ENCODE data around the gene GIMAP1.

GIMAP1 gene

DNA sequence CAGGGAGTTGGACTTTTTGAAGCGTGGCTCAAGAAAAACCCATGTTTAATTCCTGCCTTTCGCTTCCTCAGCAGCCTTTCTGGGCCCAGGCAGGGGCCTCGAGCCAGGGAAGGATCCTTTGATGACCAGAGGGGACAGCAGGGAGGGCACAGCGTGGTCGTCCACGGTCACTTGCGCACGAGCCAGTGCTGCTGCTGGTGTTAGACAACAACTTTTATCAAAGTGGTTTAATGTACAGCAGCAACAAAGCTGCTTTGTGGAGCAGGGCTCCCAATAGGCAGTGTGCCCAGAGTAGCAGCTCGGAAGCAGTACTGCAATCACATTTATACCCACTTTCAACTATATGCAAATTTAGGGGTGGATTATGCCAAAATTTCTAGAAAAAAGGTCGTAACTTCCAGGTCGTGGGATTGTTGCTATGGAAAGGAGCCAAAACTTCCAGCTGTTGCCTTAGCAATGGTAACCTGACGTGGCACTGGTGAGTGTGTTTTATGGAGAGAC lies 6.1 kb downstream of the GIMAP1 start:
- TF ChIP-seq, protein P1, sequence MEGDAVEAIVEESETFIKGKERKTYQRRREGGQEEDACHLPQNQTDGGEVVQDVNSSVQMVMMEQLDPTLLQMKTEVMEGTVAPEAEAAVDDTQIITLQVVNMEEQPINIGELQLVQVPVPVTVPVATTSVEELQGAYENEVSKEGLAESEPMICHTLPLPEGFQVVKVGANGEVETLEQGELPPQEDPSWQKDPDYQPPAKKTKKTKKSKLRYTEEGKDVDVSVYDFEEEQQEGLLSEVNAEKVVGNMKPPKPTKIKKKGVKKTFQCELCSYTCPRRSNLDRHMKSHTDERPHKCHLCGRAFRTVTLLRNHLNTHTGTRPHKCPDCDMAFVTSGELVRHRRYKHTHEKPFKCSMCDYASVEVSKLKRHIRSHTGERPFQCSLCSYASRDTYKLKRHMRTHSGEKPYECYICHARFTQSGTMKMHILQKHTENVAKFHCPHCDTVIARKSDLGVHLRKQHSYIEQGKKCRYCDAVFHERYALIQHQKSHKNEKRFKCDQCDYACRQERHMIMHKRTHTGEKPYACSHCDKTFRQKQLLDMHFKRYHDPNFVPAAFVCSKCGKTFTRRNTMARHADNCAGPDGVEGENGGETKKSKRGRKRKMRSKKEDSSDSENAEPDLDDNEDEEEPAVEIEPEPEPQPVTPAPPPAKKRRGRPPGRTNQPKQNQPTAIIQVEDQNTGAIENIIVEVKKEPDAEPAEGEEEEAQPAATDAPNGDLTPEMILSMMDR (IDR thresholded peaks at IDR 0.05; ENCODE audit: low read length, missing control alignments) = no peak
- DNase-seq (ENCODE audit: low read depth) = no peak
- no peak overlapping the region for H3K4me3 ChIP-seq (replicated peaks; ENCODE audit: low read depth, low read length)

- DNase-seq (ENCODE audit: low read depth) = no peak
- H3K4me3 ChIP-seq (replicated peaks; ENCODE audit: low read depth, low read length) = no peak overlapping the region
- TF ChIP-seq, protein P1 (IDR thresholded peaks at IDR 0.05; ENCODE audit: low read length, missing control alignments) = no peak
Observed at GRCh38 chr7:150723467-150723866, 7.1 kb downstream of the GIMAP1 start.

DNA sequence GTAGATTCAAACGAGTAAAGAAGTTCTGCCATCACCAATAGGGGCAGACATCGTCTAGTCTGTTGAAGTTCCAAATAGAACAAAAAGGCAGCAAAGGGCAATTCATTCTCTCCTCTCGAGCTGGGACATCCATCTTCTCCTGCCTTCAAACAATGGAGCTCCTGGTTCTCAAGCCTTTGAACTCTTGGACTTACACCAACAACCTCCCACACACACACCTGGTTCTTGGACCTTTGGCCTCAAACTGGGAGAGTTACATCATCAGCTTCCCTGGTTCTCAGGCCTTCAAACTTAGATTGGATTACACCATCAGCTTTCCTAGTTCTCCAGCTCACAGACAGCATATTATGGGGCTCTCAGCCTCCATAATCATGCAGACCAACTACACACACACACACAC lies 11.0 kb downstream of the GIMAP1 start:
- DNase-seq (ENCODE audit: low read depth) = no peak
- TF ChIP-seq, protein P1 (IDR thresholded peaks at IDR 0.05; ENCODE audit: low read length, missing control alignments) = no peak
- H3K4me3 ChIP-seq (replicated peaks; ENCODE audit: low read depth, low read length) = no peak overlapping the region

DNA sequence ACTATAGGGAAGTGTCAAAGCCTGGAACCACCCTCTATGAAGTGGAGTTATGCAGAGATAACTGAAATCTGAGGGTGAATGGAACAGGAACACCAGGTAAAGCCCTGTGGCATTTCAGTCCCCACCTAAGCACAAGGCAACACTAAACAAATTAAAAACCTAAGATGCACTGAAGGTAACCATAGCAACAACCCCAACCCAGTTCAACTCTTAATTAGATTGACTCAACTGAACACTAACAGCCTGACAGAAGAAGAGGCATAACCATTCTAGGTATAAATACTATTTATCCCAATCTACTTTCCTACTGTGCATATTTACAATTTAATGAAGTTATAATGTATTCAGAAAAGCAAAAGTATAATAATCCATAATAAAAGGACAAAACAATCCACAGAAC lies 11.6 kb downstream of the GIMAP1 start:
- TF ChIP-seq, protein P1 (IDR thresholded peaks at IDR 0.05; ENCODE audit: low read length, missing control alignments) = no peak
- DNase-seq (ENCODE audit: low read depth) = no peak
- H3K4me3 ChIP-seq (replicated peaks; ENCODE audit: low read depth, low read length) = no peak overlapping the region

DNA sequence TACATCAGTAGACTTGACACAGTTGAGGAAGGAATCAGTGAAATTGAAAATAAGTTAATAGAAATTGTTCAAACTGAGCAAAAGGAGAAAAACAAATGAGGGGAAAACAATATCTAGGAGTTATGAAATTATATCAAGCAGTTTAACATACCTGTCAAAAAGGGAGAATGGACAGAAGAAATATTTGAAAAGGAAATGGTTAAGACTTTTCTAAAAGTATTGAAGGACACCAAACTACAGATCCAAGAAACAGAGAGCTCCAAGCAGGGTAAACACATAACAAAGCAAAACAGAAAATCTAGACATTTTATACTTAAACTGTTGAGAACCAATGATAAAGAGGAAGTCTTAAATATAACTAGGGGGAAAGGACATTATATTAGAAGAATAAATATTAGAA lies 12.2 kb downstream of the GIMAP1 start:
- TF ChIP-seq, protein P1 (IDR thresholded peaks at IDR 0.05; ENCODE audit: low read length, missing control alignments) = no peak
- no peak overlapping the region for H3K4me3 ChIP-seq (replicated peaks; ENCODE audit: low read depth, low read length)
- no peak for DNase-seq (ENCODE audit: low read depth)

DNA sequence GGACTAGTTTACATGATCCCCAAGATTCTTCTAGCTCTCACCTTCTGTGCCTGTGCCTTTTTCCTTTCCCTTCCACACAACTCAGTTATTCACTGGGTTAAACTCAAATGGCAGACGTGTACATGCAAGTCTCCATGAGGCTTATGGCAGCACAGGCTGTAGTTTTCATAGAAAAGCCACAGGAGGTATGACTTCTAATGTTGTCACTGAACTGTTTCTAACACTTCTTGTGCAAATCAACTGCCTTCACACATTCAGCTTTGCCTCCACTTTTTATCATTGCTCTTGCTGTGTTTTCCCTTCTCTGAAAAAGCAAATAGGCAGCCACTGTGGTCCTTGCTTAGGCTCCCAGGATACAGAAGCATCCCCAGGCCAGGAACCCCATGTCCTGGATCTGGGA lies 15.5 kb downstream of the GIMAP1 start:
- DNase-seq (ENCODE audit: low read depth) = no peak
- TF ChIP-seq, protein P1 (IDR thresholded peaks at IDR 0.05; ENCODE audit: low read length, missing control alignments) = no peak
- no peak overlapping the region for H3K4me3 ChIP-seq (replicated peaks; ENCODE audit: low read depth, low read length)

DNA sequence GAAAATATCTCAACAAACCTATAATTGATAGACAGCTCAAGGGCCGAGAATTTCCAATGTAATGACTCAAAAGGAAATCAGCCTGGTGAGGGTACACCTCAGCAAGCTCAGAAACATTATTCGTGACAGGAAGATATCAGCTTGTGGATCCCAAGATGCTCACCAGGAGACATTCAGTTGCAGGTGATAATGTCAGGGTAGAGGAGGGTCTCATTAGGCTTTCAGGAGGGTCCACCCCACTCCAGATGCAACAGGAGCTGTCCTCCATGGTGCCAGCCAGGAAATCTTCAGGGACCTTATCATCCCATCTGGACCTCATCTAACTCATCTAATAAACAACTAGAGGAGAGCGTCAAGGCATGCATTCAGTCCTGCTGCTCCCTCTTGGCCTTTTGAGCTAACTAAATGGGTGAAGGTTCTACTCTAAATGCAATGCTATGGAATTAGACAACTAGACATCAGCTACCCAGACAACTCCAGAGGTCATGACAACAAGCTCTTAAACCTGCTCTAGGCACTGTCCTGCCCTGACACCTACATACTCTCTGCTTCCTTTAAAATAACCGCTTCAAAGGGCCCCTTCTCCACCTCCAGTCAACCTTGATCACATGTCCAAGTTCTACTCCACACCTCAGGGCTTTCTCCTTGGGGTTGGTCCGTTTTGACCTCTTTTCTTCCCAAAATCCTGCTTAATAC lies 16.5 kb downstream of the GIMAP1 start:
- DNase-seq (ENCODE audit: low read depth) = no peak
- TF ChIP-seq, protein P1 (IDR thresholded peaks at IDR 0.05; ENCODE audit: low read length, missing control alignments) = no peak
- H3K4me3 ChIP-seq (replicated peaks; ENCODE audit: low read depth, low read length) = no peak overlapping the region
